Lower leg skin (tissue), 3 donors: ENCODE results near the gene AGO4.

Source experiments
- POLR2A ChIP-seq, 2 donors: fragments of 450-650 bp; IDR thresholded peaks; one replicate each; pipeline ENCODE4 v1.6.1; 2016 to 2017; ENCODE audit warnings: antibody characterized with exemption in 2 of 2, mild to moderate bottlenecking in 1 of 2, moderate library complexity in 1 of 2
- TF ChIP-seq, protein P1 (sequence below), 3 donors: fragments of 450-650 bp; IDR thresholded peaks; one replicate each; pipeline ENCODE4 v1.5.1; 2016; ENCODE audit warnings: antibody characterized with exemption in 3 of 3, mild to moderate bottlenecking in 3 of 3, moderate library complexity in 2 of 3

DNA sequence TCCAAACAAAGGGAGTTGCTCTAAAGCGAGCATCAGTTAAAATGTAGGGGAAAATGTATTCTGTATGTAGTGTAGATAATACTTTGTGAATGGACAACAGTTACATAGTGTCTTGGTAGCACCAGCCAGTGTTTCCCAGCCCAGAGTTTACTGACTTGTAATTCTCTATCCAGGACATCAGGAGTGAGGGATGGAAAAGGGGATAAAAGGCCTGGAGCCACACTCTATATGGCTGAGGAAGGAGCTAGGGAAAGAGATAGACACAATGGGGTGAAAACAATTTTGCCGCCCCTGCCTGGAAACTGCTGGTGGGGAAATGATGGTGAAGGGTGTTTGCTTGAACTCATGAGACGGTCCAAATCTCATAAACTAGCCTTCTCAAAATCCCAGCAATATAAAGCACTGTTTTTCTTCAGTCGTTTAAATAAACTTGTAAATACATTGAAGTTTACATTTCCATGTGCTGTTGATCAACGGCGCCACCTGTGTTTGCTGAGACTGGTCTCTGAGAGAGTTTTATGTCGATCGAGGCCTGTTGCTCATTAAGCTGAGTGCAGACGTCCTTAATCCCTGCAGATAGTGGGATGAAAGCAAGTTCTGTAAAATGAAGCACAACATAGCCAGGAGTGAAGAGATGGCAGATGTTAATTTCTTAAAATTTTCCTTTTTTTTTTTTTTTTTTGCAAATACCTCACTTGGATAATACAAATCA is 47.3 kb downstream of the AGO4 start:
- TF ChIP-seq, protein P1, sequence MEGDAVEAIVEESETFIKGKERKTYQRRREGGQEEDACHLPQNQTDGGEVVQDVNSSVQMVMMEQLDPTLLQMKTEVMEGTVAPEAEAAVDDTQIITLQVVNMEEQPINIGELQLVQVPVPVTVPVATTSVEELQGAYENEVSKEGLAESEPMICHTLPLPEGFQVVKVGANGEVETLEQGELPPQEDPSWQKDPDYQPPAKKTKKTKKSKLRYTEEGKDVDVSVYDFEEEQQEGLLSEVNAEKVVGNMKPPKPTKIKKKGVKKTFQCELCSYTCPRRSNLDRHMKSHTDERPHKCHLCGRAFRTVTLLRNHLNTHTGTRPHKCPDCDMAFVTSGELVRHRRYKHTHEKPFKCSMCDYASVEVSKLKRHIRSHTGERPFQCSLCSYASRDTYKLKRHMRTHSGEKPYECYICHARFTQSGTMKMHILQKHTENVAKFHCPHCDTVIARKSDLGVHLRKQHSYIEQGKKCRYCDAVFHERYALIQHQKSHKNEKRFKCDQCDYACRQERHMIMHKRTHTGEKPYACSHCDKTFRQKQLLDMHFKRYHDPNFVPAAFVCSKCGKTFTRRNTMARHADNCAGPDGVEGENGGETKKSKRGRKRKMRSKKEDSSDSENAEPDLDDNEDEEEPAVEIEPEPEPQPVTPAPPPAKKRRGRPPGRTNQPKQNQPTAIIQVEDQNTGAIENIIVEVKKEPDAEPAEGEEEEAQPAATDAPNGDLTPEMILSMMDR (IDR thresholded peaks at IDR 0.05): no peak
- TF ChIP-seq POLR2A (IDR thresholded peaks at IDR 0.05): no peak
